Erythroblast (primary cell): ENCODE data around the gene TMEM176A.

Experiments used
- DNase-seq, 2 experiments: peaks; one replicate each; lab custom pipeline; 2025; lab: John Stamatoyannopoulos, UW
- GATA1 ChIP-seq: IDR thresholded peaks from 2 replicates; pipeline ENCODE4 v1.6.1; 2011; ENCODE audit warnings: low read depth, mild to moderate bottlenecking, control low read depth, low read length, moderate library complexity
- POLR2A ChIP-seq: IDR thresholded peaks from 2 replicates; pipeline ENCODE4 v1.6.1; 2011; ENCODE audit warnings: mild to moderate bottlenecking, low read length

The TMEM176A gene

DNA sequence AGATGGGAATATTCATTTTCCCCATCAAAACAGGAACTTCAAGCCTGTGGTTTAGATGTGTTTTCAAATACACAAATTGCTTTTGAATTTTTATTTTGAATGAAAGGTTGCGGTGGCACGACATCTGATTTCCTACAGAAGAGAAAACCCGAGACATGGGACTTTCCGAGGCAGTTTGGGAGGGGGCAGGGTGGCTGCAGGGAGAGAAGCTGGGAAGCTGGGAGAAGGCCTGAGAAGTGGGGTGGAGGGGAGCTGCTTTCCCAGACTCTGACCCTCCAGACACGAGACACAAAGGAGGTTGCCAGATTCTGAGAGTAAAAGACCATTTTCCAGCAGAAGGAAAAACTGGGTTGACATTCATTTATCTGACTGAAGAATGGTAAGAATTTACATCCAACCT lies 19.6 kb downstream of the TMEM176A start:
- TF ChIP-seq GATA1 (no peak), POLR2A (no peak)
- DNase-seq = no peak

DNA sequence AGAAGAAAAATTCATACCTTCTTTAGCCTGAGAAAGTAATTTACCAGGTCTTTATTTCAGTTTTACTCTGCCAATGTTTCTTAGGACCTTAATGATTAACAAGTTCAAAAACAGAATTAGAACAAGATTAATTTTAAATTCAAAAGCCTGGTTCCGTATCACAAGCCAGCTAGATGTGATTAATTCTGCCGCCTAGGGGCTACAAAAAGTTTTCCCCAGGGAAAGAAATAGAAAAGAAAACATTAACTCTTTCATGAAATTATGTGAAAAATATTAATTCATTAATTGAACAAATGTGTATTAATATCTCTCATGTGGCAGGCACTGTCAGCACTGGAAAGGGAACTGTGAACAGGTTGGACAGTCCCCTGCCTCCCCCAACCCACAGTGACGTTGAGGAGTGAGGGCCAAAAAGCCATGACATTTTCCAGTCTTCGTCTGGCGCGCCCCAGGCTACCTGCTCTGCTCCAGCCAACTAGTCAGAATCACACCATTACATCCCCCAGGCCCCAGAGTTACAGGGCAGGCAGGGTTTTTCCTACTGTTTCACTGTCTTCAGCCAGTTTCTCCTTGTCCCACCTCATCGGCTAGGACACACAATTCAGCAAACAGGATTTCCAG lies 20.1 kb downstream of the TMEM176A start:
- DNase-seq = no peak
- TF ChIP-seq POLR2A (no peak), GATA1 (no peak)

DNA sequence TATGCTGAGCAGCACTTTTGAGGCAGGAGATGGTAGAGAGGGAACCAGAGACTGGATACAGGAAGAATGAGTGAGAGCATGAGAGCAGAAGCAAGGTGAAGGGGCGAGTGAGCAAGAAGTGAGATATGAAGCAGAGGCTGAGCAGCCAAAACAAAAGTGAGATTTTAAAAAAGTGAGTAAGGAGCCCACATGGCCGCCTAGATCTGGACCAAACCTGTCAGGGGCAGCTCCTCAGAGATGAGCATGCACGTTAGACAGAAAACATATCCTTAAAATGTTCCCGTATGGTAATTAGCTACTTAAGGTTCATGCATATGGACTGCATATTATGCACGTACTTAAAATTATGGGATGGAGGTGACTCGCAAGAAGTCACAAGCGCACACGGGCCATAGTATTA lies 22.5 kb downstream of the TMEM176A start:
- TF ChIP-seq POLR2A (no peak), GATA1 (no peak)

DNA sequence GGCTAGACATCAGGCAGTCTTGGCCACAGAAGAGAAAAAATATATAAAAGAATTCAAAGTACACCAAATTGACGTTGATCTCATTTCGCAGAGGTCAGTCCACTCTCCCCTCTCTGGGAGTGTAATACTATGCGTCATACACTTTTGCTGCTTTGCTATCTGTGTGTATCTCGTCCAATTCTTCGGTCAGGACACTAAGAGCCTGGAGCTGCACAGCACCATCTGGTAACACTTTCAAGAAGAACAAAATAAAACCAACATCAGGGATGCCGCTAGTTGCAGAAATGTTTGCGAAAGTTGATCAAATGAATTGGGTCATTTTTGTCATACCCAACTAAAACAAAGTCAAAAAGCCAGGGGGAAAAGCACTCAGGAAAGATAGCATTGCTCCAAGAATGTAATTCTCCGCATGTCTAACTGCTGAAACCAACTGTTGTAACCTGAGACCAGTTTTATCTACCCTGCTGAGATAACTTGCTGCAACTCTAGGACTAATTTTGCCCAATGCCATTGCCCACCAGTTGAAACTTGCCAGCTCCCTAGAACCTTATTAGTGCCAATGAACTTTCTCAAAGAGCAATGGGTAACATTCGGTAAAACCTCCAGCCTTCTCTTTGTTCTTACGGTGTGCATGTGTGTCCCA lies 23.0 kb downstream of the TMEM176A start:
- no peak for TF ChIP-seq POLR2A
- TF ChIP-seq GATA1 = no peak
- DNase-seq = no peak

More for the DNA sequence above, 22.5 kb downstream of the TMEM176A start:
- DNase-seq = no peak

DNA sequence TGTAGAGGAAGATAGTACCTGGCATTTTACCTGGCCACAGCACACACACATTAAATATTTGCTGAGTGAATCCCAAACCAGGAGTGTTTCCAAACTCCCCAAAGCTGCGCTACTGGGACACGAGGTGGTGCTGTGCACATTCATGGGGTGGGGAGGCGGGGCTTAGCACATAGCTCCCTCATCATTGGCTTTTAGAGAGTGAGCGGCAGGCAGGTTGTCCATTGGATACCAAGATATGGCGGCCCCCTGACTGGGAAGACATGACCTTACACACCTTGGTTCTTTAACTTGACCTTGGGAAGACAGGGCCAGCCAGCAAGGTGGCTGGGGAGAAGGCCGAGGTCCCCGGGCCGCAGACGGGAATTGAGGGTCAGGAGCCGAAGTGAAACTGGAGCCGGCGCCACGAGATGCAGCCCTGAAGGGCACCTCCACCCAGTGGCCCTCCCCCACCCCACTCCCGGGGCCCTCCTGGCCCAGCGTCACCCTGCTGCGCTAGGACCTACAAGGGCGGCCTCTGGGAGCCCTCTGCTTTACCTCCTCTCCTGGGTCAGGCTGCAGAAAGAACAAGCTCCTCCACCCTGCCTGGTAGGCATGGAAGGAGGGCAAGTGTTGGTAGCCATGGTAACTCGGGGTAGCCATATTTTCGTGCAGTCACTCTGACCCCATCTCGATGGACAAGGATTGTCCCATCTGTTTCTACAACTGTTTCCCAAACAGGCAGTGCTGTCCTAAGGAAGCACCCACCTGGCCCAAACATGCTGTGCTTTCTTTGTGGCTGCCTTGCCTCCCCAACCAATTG lies 24.0 kb downstream of the TMEM176A start:
- TF ChIP-seq GATA1 (no peak), POLR2A (no peak)

DNA sequence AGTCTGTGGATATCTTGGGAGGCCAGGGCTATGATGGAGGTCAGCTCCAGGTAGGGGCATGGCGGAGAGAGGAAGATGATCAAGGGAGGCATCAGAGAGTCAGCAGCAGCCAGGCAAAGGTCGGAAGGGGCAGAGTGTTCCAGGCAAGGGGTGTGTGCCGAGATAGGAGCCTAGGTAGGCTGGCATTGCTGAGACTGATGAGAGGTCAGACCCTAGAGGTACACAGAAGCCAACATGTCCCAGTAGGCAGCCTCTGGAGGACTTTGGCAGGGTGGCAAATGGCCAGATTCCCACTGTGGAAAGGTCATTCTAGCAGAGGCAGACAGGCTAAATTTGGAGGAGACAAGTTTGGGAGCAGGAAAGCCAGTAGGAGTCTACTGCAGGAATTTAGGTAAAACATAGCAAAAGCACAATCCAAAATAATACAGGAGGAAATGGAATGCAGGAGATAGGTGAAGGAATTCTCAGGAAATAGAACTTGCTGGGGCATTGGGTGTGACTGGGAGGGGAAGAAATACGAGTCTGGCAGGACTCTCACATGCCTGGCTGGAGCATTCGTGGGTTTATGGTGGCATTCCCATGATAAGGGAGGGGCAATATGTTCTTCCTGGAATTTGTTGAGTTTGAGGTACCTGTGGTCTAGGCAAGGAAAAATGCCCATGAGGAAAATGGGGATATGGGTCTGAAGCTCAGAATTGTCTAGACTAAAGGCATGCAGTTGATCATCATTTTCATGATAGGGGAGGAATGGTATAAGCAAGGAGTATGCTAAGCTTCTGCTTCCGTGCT lies 25.7 kb downstream of the TMEM176A start:
- DNase-seq = no peak
- TF ChIP-seq GATA1 (no peak), POLR2A (no peak)

More for the DNA sequence above, 24.0 kb downstream of the TMEM176A start:
- peak in 1 of 2 experiments; percentile 7 for DNase-seq

DNA sequence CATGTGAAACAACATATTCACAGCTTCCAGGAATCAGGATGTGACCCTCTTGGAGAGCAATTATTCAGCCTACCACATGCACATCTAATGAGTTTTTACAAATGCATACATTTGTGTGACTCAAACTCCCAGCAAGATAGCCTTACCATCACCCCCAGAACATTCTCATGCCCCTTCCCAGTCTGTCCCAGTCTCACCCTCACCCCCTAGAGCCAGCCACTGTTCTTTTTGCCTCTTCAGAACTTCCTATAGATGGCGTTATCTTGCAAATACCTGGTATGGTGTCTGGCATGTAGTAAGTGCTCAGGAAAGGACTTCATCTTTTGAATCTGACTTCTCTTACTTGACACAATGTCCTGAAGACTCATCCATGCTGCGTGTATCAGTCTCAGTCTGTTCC lies 27.8 kb downstream of the TMEM176A start:
- no peak for DNase-seq
- no peak for TF ChIP-seq GATA1
- no peak for TF ChIP-seq POLR2A

DNA sequence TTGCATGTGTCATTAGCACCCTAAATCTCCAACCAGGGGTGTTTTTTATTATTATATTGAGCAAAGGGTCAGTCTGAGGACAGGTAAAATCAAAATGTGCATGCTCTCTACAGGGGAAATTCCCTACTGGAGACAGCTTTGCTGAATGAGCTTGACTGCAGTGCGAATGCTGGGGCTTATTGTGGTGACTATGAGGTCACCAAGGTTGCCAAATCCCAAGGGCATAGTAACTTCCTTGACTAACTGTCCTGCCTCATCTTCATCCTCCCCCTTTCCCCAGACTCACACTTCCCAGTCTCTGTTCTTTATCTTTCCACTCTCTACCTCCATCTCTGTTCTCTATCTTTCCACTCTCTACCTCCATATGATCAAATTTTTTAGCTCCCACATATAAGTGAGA lies 28.9 kb downstream of the TMEM176A start:
- TF ChIP-seq GATA1 = no peak
- TF ChIP-seq POLR2A = no peak
- DNase-seq = no peak

DNA sequence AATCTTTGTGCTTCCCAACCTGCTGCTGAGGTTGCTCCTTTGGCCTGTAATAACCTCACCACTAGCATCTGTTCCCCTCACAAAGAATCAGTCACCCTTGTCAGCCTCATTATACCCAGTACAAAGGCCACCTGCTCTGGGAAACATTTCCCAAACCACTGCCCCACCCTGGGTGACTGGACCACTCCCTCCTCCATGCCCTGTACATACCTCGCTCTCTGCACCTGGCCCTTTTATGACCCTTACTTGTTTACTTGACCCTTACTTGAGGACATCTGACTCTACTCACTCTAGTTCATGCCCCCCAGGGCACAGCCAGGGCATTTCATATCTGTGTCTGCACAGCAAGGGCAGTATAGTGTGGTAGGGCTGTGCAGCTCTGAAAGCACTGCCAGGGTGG lies 30.4 kb downstream of the TMEM176A start:
- TF ChIP-seq GATA1 (no peak), POLR2A (no peak)
- no peak for DNase-seq

DNA sequence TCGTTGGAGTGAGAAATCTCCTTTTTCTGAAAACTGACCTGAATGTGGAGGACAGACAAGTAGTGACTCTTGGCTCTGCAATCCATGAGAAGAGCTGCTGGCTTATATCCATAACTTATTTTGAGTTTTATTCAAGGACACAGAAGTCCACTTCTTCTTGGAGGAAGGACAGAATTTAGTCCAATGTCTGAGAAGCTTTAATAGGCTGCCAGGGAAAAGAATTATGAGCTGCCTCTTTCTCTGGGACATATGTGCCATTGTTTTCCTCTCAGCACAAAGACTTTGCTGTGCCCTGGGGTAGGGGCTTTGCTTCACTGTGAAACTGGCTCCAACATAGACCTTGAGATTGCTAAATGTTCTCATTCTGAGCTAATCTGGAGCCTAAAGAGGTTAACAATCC lies 31.3 kb downstream of the TMEM176A start:
- DNase-seq = no peak
- TF ChIP-seq GATA1 = no peak
- no peak for TF ChIP-seq POLR2A

DNA sequence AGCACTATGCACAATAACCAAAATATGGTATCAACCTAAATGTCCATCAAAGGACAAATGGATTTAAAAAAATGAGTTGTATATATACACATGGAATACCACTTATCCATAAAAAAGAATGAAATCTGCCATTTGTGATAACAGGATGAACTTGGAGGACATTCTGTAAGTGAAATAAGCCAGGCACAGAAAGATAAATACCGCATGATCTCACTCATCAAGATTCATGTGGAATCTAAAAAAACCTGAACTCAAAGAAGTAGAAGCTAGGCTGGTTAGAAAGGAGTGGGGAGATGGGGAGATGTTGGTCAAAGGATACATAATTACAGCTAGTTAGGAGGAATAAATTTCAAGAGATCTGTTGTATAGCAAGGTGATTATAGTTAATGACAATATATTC lies 34.5 kb downstream of the TMEM176A start:
- no peak for DNase-seq
- TF ChIP-seq GATA1 (no peak), POLR2A (no peak)

DNA sequence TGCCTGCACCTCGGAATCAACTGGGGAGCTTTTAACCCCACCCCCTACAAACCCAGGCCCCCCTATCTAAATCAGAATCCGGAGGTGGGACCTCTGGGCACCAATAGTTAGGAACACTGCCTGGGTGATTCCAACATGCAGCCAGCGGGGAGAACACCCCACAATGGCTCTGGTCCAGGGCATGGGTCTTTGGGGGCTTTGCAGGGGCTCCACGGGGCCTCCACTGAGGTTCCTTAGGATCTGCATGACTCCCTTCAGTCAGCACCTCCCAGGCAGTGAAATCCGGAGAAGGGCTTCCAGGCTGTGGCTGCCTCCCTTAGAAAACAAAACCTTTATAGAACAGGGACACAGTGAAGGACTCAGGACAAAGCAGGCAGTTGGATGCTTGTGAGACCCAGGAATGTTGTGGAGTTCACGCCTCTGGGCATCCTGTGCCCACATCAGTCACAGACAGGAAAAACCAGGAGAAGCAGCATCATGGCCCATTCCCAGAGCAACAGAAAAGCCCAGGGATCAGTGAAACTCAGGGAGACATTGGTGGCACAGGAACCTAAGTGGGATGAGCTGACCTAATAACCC lies 35.2 kb downstream of the TMEM176A start:
- no peak for DNase-seq
- TF ChIP-seq POLR2A (no peak), GATA1 (no peak)

DNA sequence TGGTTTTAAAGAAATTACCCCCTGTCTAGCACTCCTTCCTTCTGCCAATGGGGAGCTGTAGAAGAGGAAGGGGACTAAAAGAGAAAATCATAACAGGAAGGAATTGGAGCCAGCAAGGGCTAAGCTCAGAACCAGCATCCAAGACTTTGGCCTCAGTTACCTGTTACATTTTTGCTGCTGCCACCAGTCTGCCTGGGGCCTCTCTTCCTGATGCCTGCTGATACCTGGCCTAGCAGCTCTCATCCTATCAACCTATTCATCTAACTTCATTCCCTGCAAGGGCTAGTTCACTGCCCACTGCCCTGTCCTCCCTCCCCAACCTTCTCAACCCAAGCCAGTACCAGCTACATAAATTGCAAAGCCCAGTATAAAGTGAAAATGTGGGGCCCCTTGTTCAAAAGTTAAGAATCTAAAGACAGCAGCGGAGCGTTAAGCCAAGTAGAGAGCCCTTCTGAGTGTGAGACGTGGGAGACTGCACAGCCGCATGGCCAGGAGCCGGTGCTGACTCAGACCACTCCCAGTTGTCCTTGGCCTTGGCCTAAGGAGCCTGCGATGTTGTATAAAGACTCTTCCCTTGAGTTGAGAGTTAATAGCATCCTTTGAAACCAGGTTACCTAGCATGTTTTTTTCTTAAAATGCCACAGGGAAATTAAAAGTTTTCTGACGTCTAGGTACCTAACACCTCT lies 38.5 kb downstream of the TMEM176A start:
- no peak for TF ChIP-seq GATA1

DNA sequence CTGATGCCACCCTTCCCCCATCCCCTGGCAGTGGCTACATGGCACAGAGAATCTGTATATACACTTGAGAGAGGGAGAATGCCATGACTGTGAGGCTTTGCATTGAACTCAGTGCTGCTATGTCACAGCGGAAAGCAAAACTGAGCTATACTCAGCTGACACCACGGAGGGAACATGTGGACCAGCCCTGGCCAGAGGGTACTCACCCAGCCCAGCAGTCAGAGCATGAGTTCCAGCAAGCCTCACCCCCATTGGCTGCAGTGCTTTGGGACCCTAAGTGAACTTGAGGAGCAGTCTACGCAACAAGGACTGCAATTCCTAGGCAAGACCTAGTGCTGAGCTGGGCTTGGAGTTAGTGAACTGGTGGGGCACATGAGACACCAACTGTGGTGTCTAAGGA lies 41.4 kb downstream of the TMEM176A start:
- DNase-seq = no peak
- TF ChIP-seq POLR2A = no peak

More for the DNA sequence above, 38.5 kb downstream of the TMEM176A start:
- no peak for DNase-seq
